Trophoblast cell (in vitro differentiated cells and primary cell): ENCODE results near the gene SEMA5A.

ENCODE experiments used
- DNase-seq, 2 donors: peaks; one replicate each; pipeline ENCODE4 v3.0.0-alpha.2; 2016
- H2AFZ ChIP-seq: 2 replicates; pipeline ENCODE4 v1.6.1; 2013; ENCODE audit warnings: low read length, moderate library complexity, mild to moderate bottlenecking; ENCODE audit not compliant: insufficient read depth, poor library complexity
- H2AK5ac ChIP-seq: 2 replicates; pipeline ENCODE4 v1.6.1; 2013; ENCODE audit warnings: mild to moderate bottlenecking, low read length
- H2BK120ac ChIP-seq: 2 replicates; pipeline ENCODE4 v1.6.1; 2013; ENCODE audit warnings: low read length, mild to moderate bottlenecking, moderate library complexity; ENCODE audit not compliant: insufficient read depth, poor library complexity
- H2BK12ac ChIP-seq: 2 replicates; pipeline ENCODE4 v1.6.1; 2013; ENCODE audit warnings: mild to moderate bottlenecking, low read length, moderate library complexity
- H2BK5ac ChIP-seq: 2 replicates; pipeline ENCODE4 v1.6.1; 2013; ENCODE audit warnings: low read length, low read depth, moderate library complexity, mild to moderate bottlenecking; ENCODE audit not compliant: poor library complexity
- H3K14ac ChIP-seq: 2 replicates; pipeline ENCODE4 v1.6.1; 2013; ENCODE audit warnings: mild to moderate bottlenecking, low read length
- H3K18ac ChIP-seq: 2 replicates; pipeline ENCODE4 v1.6.1; 2013; ENCODE audit warnings: mild to moderate bottlenecking, low read length
- H3K23ac ChIP-seq: 2 replicates; pipeline ENCODE4 v1.6.1; 2013; ENCODE audit warnings: low read length
- H3K27ac ChIP-seq: 2 replicates; pipeline ENCODE4 v1.5.1; 2013; ENCODE audit warnings: low read depth, mild to moderate bottlenecking, inconsistent platforms, low read length, moderate library complexity
- H3K27me3 ChIP-seq: 2 replicates; pipeline ENCODE4 v1.6.1; 2013; ENCODE audit warnings: inconsistent platforms, mild to moderate bottlenecking, low read length, moderate library complexity; ENCODE audit not compliant: insufficient read depth
- H3K36me3 ChIP-seq, 2 experiments: 1 replicate in 1 of 2; 2 replicates in 1 of 2; pipeline ENCODE4 v1.6.1; 2013; ENCODE audit warnings: low read length in 2 of 2, mild to moderate bottlenecking in 2 of 2, moderate library complexity in 1 of 2; ENCODE audit not compliant: insufficient read depth in 2 of 2, control insufficient read depth in 1 of 2
- H3K4ac ChIP-seq: 2 replicates; pipeline ENCODE4 v1.6.1; 2013; ENCODE audit warnings: low read depth, mild to moderate bottlenecking, low read length, moderate library complexity
- H3K4me1 ChIP-seq, 2 experiments: 1 replicate in 1 of 2; 2 replicates in 1 of 2; pipeline ENCODE4 v1.6.1; 2013; ENCODE audit warnings: low read length in 2 of 2, mild to moderate bottlenecking in 2 of 2, moderate library complexity in 1 of 2; ENCODE audit not compliant: insufficient read depth in 2 of 2, control insufficient read depth in 1 of 2
- H3K4me2 ChIP-seq: 2 replicates; pipeline ENCODE4 v1.6.1; 2013; ENCODE audit warnings: inconsistent platforms, mild to moderate bottlenecking, low read length, moderate library complexity
- H3K4me3 ChIP-seq: 2 replicates; pipeline ENCODE4 v1.5.1; 2013; ENCODE audit warnings: mild to moderate bottlenecking, low read depth, low read length, inconsistent platforms
- H3K79me1 ChIP-seq: one replicate; pipeline ENCODE4 v1.6.1; 2013; ENCODE audit warnings: low read length
- H3K79me2 ChIP-seq: 2 replicates; pipeline ENCODE4 v1.6.1; 2013; ENCODE audit warnings: low read length, mild to moderate bottlenecking; ENCODE audit not compliant: control insufficient read depth, insufficient read depth, poor library complexity
- H3K9ac ChIP-seq: 2 replicates; pipeline ENCODE4 v1.6.1; 2013; ENCODE audit warnings: mild to moderate bottlenecking, low read length
- H3K9me3 ChIP-seq: 2 replicates; pipeline ENCODE4 v1.6.1; 2013; ENCODE audit warnings: low read depth, mild to moderate bottlenecking, control low read depth, inconsistent platforms, low read length; ENCODE audit not compliant: insufficient read depth
- H4K12ac ChIP-seq: 2 replicates; pipeline ENCODE4 v1.6.1; 2013; ENCODE audit warnings: low read depth, mild to moderate bottlenecking, low read length, moderate library complexity
- H4K8ac ChIP-seq: 2 replicates; pipeline ENCODE4 v1.6.1; 2013; ENCODE audit warnings: low read depth, mild to moderate bottlenecking, low read length, moderate library complexity
- H4K91ac ChIP-seq: one replicate; pipeline ENCODE4 v1.6.1; 2013; ENCODE audit warnings: low read depth, mild to moderate bottlenecking, low read length, moderate library complexity
- WGBS: extraction: QIAGEN DNeasy Blood & Tissue Kit; methylation state at CpG from one replicate; pipeline ENCODE4 v1.1.7; 2013; ENCODE audit warnings: missing lambda C conversion rate; ENCODE audit not compliant: insufficient read length, insufficient coverage; ENCODE audit errors: extremely low coverage; 5-methylcytosine and 5-hydroxymethylcytosine counted together

Gene SEMA5A

GRCh38 chr5:9496801-9497200 lies 49.1 kb downstream of the SEMA5A start:
- H3K27ac ChIP-seq, result no peak overlapping the region
- peaks cover 4% of the 10 kb centered on the region for H3K79me2 ChIP-seq
- no peak overlapping the region for H4K8ac ChIP-seq
- WGBS, result no CpG with 5 or more reads among the region's 1 CpG
- H2BK5ac ChIP-seq, result no peak overlapping the region
- no peak overlapping the region for H3K18ac ChIP-seq
- no peak for DNase-seq
- no peak overlapping the region for H2AK5ac ChIP-seq
- H3K9ac ChIP-seq, result no peak overlapping the region
- no peaks in the 10 kb centered on the region for H3K79me1 ChIP-seq
- H3K27me3 ChIP-seq, result no peaks in the 10 kb centered on the region
- no peak overlapping the region for H4K12ac ChIP-seq
- H3K4me1 ChIP-seq, result peaks cover 3 to 4% of the 10 kb centered on the region in 2 experiments
- H2BK120ac ChIP-seq, result no peak overlapping the region
- H3K4ac ChIP-seq, result no peak overlapping the region
- H3K4me3 ChIP-seq, result no peak overlapping the region
- peaks cover 0 to 3% of the 10 kb centered on the region in 2 experiments for H3K36me3 ChIP-seq
- H3K23ac ChIP-seq, result no peak overlapping the region
- no peaks in the 10 kb centered on the region for H3K9me3 ChIP-seq
- no peak overlapping the region for H4K91ac ChIP-seq
- no peak overlapping the region for H3K4me2 ChIP-seq
- H2BK12ac ChIP-seq, result no peak overlapping the region
- no peak overlapping the region for H2AFZ ChIP-seq
- no peak overlapping the region for H3K14ac ChIP-seq

- no CpG with 5 or more reads among the region's 4 CpGs for whole genome bisulfite sequencing
- no peak for DNase-seq
Measured at GRCh38 chr5:9495121-9495520, 50.8 kb downstream of the SEMA5A start.

GRCh38 chr5:9494301-9494700 lies 51.6 kb downstream of the SEMA5A start:
- no peak overlapping the region for H4K8ac ChIP-seq
- H3K79me2 ChIP-seq, result peaks cover 6% of the 10 kb centered on the region

More at GRCh38 chr5:9495121-9495520, 50.8 kb downstream of the SEMA5A start:
- no peak overlapping the region for H2AK5ac ChIP-seq
- H3K4me3 ChIP-seq, result no peak overlapping the region
- H3K23ac ChIP-seq, result no peak overlapping the region
- no peak overlapping the region for H2BK120ac ChIP-seq
- no peak overlapping the region for H3K4ac ChIP-seq
- no peak overlapping the region for H4K91ac ChIP-seq
- H2BK12ac ChIP-seq, result no peak overlapping the region
- no peak overlapping the region for H3K27ac ChIP-seq
- no peaks in the 10 kb centered on the region for H3K27me3 ChIP-seq
- H3K9me3 ChIP-seq, result no peaks in the 10 kb centered on the region
- H4K8ac ChIP-seq, result no peak overlapping the region
- H4K12ac ChIP-seq, result no peak overlapping the region
- no peak overlapping the region for H2BK5ac ChIP-seq
- no peak overlapping the region for H3K18ac ChIP-seq
- H3K36me3 ChIP-seq, result peaks cover 0 to under 1% of the 10 kb centered on the region in 2 experiments
- no peaks in the 10 kb centered on the region for H3K79me1 ChIP-seq
- no peak overlapping the region for H3K9ac ChIP-seq
- H3K4me2 ChIP-seq, result no peak overlapping the region
- H2AFZ ChIP-seq, result no peak overlapping the region
- peaks cover 6% of the 10 kb centered on the region for H3K79me2 ChIP-seq
- peaks cover 4 to 7% of the 10 kb centered on the region in 2 experiments for H3K4me1 ChIP-seq
- H3K14ac ChIP-seq, result no peak overlapping the region

GRCh38 chr5:9490494-9491097 lies 55.3 kb downstream of the SEMA5A start:
- no peak overlapping the region for H4K12ac ChIP-seq
- H4K91ac ChIP-seq, result no peak overlapping the region
- no peaks in the 10 kb centered on the region for H3K79me1 ChIP-seq
- no CpG with 5 or more reads among the region's 2 CpGs for WGBS
- peak overlapping the region; percentile 70 for H3K4ac ChIP-seq
- H3K27ac ChIP-seq, result no peak overlapping the region
- no peak overlapping the region for H3K4me2 ChIP-seq
- peaks cover 1 to 3% of the 10 kb centered on the region in 2 experiments for H3K36me3 ChIP-seq
- H3K18ac ChIP-seq, result no peak overlapping the region
- no peak overlapping the region for H3K14ac ChIP-seq
- H3K4me1 ChIP-seq, result peaks cover 2 to 6% of the 10 kb centered on the region in 2 experiments
- H2BK12ac ChIP-seq, result no peak overlapping the region
- H2BK5ac ChIP-seq, result no peak overlapping the region
- H2AK5ac ChIP-seq, result no peak overlapping the region
- DNase-seq, result no peak
- H3K9ac ChIP-seq, result no peak overlapping the region
- peaks cover 2% of the 10 kb centered on the region for H3K79me2 ChIP-seq
- H2BK120ac ChIP-seq, result no peak overlapping the region
- no peaks in the 10 kb centered on the region for H3K27me3 ChIP-seq
- H3K23ac ChIP-seq, result no peak overlapping the region
- no peak overlapping the region for H4K8ac ChIP-seq
- H2AFZ ChIP-seq, result no peak overlapping the region
- peaks cover 1% of the 10 kb centered on the region for H3K9me3 ChIP-seq
- H3K4me3 ChIP-seq, result no peak overlapping the region

More at GRCh38 chr5:9494301-9494700, 51.6 kb downstream of the SEMA5A start:
- no peak overlapping the region for H4K12ac ChIP-seq
- no peak overlapping the region for H3K18ac ChIP-seq
- H4K91ac ChIP-seq, result no peak overlapping the region
- no peak overlapping the region for H3K4me2 ChIP-seq
- no peak overlapping the region for H3K9ac ChIP-seq
- H3K27ac ChIP-seq, result no peak overlapping the region
- no peaks in the 10 kb centered on the region for H3K27me3 ChIP-seq
- H3K14ac ChIP-seq, result no peak overlapping the region
- H3K79me1 ChIP-seq, result no peaks in the 10 kb centered on the region
- peaks cover 4 to 7% of the 10 kb centered on the region in 2 experiments for H3K4me1 ChIP-seq
- no peak overlapping the region for H2BK5ac ChIP-seq
- no peak for DNase-seq
- no peaks in the 10 kb centered on the region for H3K36me3 ChIP-seq
- no peak overlapping the region for H2BK120ac ChIP-seq
- no peak overlapping the region for H3K23ac ChIP-seq
- H3K4ac ChIP-seq, result no peak overlapping the region
- no CpG with 5 or more reads among the region's 3 CpGs for WGBS
- H2BK12ac ChIP-seq, result no peak overlapping the region
- no peak overlapping the region for H2AFZ ChIP-seq
- H3K4me3 ChIP-seq, result no peak overlapping the region
- H3K9me3 ChIP-seq, result no peaks in the 10 kb centered on the region
- no peak overlapping the region for H2AK5ac ChIP-seq
